H9 (cell line): ENCODE data around the gene TFAP2A. TPM values are rescaled to one million over a fixed set of nuclear protein-coding genes. Genes with fewer than 3 reads are reported as not detected.

Experiments
- DNase-seq: peaks from one replicate; pipeline ENCODE4 v3.0.0-alpha.2; 2017
- H2AFZ ChIP-seq: one replicate; pipeline ENCODE4 v1.6.1; 2013; ENCODE audit warnings: mild to moderate bottlenecking, low read length, control low read depth, moderate library complexity
- H2AK5ac ChIP-seq: 2 replicates; pipeline ENCODE4 v1.6.1; 2013; ENCODE audit warnings: low read length, control low read depth, mixed read lengths; ENCODE audit not compliant: insufficient read length
- H2BK120ac ChIP-seq: one replicate; pipeline ENCODE4 v1.6.1; 2013; ENCODE audit warnings: low read depth, mild to moderate bottlenecking, low read length, control low read depth, inconsistent platforms; ENCODE audit not compliant: poor library complexity, severe bottlenecking
- H2BK12ac ChIP-seq: 2 replicates; pipeline ENCODE4 v1.6.1; 2013; ENCODE audit warnings: low read length, control low read depth, mixed read lengths, low read depth; ENCODE audit not compliant: insufficient read length
- H2BK15ac ChIP-seq: 2 replicates; pipeline ENCODE4 v1.6.1; 2013; ENCODE audit warnings: low read depth, low read length, control low read depth
- H2BK20ac ChIP-seq: one replicate; pipeline ENCODE4 v1.6.1; 2013; ENCODE audit warnings: low read depth, mild to moderate bottlenecking, low read length, control low read depth, inconsistent platforms; ENCODE audit not compliant: poor library complexity, severe bottlenecking
- H2BK5ac ChIP-seq: 2 replicates; pipeline ENCODE4 v1.6.1; 2013; ENCODE audit warnings: low read length, control low read depth, mixed read lengths; ENCODE audit not compliant: insufficient read length
- H3K14ac ChIP-seq: 2 replicates; pipeline ENCODE4 v1.6.1; 2013; ENCODE audit warnings: low read length, control low read depth; ENCODE audit not compliant: insufficient read depth
- H3K18ac ChIP-seq: 2 replicates; pipeline ENCODE4 v1.6.1; 2013; ENCODE audit warnings: low read depth, mild to moderate bottlenecking, mixed read lengths, low read length, control low read depth; ENCODE audit not compliant: insufficient read length
- H3K23ac ChIP-seq: 2 replicates; pipeline ENCODE4 v1.6.1; 2013; ENCODE audit warnings: low read length, control low read depth, mixed read lengths, low read depth; ENCODE audit not compliant: insufficient read length
- H3K23me2 ChIP-seq: 2 replicates; pipeline ENCODE4 v1.6.1; 2013; ENCODE audit warnings: low read depth, mild to moderate bottlenecking, mixed read lengths, low read length, control low read depth; ENCODE audit not compliant: insufficient read length, poor library complexity, severe bottlenecking
- H3K27ac ChIP-seq: 2 replicates; pipeline ENCODE4 v1.5.1; 2013; ENCODE audit warnings: low read length, control low read depth, mixed read lengths, low read depth; ENCODE audit not compliant: insufficient read length
- H3K27me3 ChIP-seq: 2 replicates; pipeline ENCODE4 v1.6.1; 2013; ENCODE audit warnings: low read length, control low read depth, inconsistent platforms; ENCODE audit not compliant: insufficient read depth
- H3K4ac ChIP-seq: 2 replicates; pipeline ENCODE4 v1.6.1; 2013; ENCODE audit warnings: low read depth, mild to moderate bottlenecking, control low read depth, inconsistent platforms, low read length, moderate library complexity
- H3K4me1 ChIP-seq: 2 replicates; pipeline ENCODE4 v1.6.1; 2013; ENCODE audit warnings: low read length, control low read depth, inconsistent platforms; ENCODE audit not compliant: insufficient read depth
- H3K4me2 ChIP-seq: 2 replicates; pipeline ENCODE4 v1.6.1; 2013; ENCODE audit warnings: low read length, control low read depth, mixed read lengths; ENCODE audit not compliant: insufficient read length, insufficient read depth
- H3K56ac ChIP-seq: 2 replicates; pipeline ENCODE4 v1.6.1; 2013; ENCODE audit warnings: low read depth, mild to moderate bottlenecking, mixed read lengths, low read length, control low read depth; ENCODE audit not compliant: insufficient read length
- H3K79me1 ChIP-seq: 2 replicates; pipeline ENCODE4 v1.6.1; 2013; ENCODE audit warnings: low read depth, mild to moderate bottlenecking, moderate library complexity, low read length, control low read depth, inconsistent platforms; ENCODE audit not compliant: insufficient read depth, poor library complexity, severe bottlenecking
- H3K79me2 ChIP-seq: 2 replicates; pipeline ENCODE4 v1.6.1; 2013; ENCODE audit warnings: low read length, control low read depth, inconsistent platforms; ENCODE audit not compliant: insufficient read depth
- H3K9ac ChIP-seq: 2 replicates; pipeline ENCODE4 v1.6.1; 2013; ENCODE audit warnings: low read length, control low read depth, mixed read lengths; ENCODE audit not compliant: insufficient read length; ENCODE audit errors: extremely low read depth
- H3K9me3 ChIP-seq: one replicate; pipeline ENCODE4 v1.6.1; 2013; ENCODE audit warnings: low read depth, low read length, inconsistent platforms; ENCODE audit not compliant: control insufficient read depth
- H3T11ph ChIP-seq: one replicate; pipeline ENCODE4 v1.6.1; 2013; ENCODE audit warnings: mild to moderate bottlenecking, low read length, control low read depth, inconsistent platforms
- H4K20me1 ChIP-seq: one replicate; pipeline ENCODE4 v1.6.1; 2013; ENCODE audit not compliant: control insufficient read depth, insufficient read length, insufficient read depth
- H4K5ac ChIP-seq: 2 replicates; pipeline ENCODE4 v1.6.1; 2013; ENCODE audit warnings: low read depth, mild to moderate bottlenecking, mixed read lengths, low read length, control low read depth; ENCODE audit not compliant: insufficient read length
- H4K8ac ChIP-seq: replicated peaks from 2 replicates; pipeline ENCODE4 v1.6.1; 2013; ENCODE audit warnings: low read length, control low read depth, mixed read lengths, low read depth; ENCODE audit not compliant: insufficient read length
- H4K91ac ChIP-seq: 2 replicates; pipeline ENCODE4 v1.6.1; 2013; ENCODE audit warnings: low read depth, mild to moderate bottlenecking, moderate library complexity, mixed read lengths, low read length, control low read depth; ENCODE audit not compliant: insufficient read length
- H3K27ac Mint-ChIP-seq, 3 experiments: 2 replicates in 2 of 3; 3 replicates in 1 of 3; pipeline ENCODE4 v1.8.0; 2020 to 2021; ENCODE audit warnings: mixed read lengths in 3 of 3, mild to moderate bottlenecking in 1 of 3, moderate library complexity in 1 of 3
- H3K27me3 Mint-ChIP-seq: 2 replicates; pipeline ENCODE4 v1.8.0; 2021; ENCODE audit warnings: low read depth, mild to moderate bottlenecking, moderate library complexity, mixed read lengths
- H3K36me3 Mint-ChIP-seq, 3 experiments: 2 replicates in 2 of 3; 3 replicates in 1 of 3; pipeline ENCODE4 v1.8.0; 2020 to 2021; ENCODE audit warnings: low read depth in 3 of 3, mixed read lengths in 3 of 3; ENCODE audit not compliant: insufficient read depth in 1 of 3
- H3K4me1 Mint-ChIP-seq, 2 experiments: 2 replicates each; pipeline ENCODE4 v1.8.0; 2020; ENCODE audit warnings: mixed read lengths in 2 of 2
- H3K4me3 Mint-ChIP-seq, 2 experiments: 2 replicates in 1 of 2; 3 replicates in 1 of 2; pipeline ENCODE4 v1.8.0; 2020 to 2021; ENCODE audit warnings: mild to moderate bottlenecking in 2 of 2, mixed read lengths in 2 of 2, moderate library complexity in 1 of 2
- H3K9me3 Mint-ChIP-seq, 2 experiments: 2 replicates in 1 of 2; 3 replicates in 1 of 2; pipeline ENCODE4 v1.8.0; 2020; ENCODE audit warnings: mild to moderate bottlenecking in 2 of 2, mixed read lengths in 2 of 2, moderate library complexity in 1 of 2
- CTCF ChIP-seq: fragments of 200-600 bp; sonication (generic); conservative IDR thresholded peaks from 3 replicates; pipeline ENCODE4 v1.8.0; 2021; ENCODE audit warnings: antibody characterized with exemption, mild to moderate bottlenecking
- WGBS: extraction: QIAGEN DNeasy Blood & Tissue Kit; methylation state at CpG from one replicate; pipeline ENCODE4 v1.1.7; 2013; ENCODE audit warnings: missing lambda C conversion rate, low lambda C conversion rate, mixed read lengths; ENCODE audit not compliant: insufficient read length; ENCODE audit errors: extremely low coverage; 5-methylcytosine and 5-hydroxymethylcytosine counted together
- total RNA-seq: library from RNA; stranded (reverse); gene quantifications from 2 replicates; pipeline ENCODE4 v1.2.1, GENCODE V29; 2021

The TFAP2A gene
- total RNA-seq, 1 experiment from 2014 or later: 2.6 TPM

DNA sequence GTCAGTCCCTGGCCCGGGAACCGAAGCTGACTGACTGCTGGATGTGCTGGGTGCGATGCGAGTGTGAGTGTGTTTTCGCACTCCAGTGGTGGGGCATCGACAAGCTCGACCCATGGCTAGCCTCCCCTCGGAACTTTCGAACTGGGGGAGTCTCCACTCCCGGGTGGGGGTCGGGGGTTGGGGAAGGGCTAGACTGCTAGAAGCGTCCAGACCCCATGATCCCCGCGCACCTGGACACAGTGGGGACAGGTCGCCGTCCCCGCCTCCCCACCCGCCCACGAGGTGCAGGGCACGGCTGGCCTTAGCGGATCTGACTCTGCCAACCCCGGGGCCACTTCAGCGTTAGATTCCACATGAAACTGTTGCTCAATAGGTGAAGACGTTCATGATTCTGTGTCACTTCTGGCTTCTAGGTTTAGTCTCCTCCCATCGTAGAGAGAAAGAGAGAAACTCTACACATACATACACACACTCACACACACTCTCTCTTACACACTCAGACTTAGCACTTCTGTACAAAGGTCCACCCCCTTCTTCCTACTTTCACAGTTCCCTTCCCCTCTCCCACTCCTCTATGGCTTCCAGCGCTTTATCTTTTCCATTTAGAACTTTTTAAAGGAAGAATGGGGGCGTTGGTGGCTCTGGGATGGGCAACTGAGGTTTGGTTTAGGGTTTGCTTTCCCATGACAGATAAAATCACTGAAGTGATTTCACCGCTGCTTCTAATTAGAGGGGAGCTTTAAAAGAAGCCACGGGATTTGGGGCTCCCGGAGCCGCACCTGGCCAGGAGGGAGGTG lies 5.1 kb upstream of the TFAP2A start:
- no peak overlapping the region for H3K4ac ChIP-seq
- H3K56ac ChIP-seq: no peak overlapping the region
- no peaks in the 10 kb centered on the region for H3K9me3 ChIP-seq
- no peak overlapping the region for H2BK120ac ChIP-seq
- H2AK5ac ChIP-seq: no peak overlapping the region
- no peak overlapping the region for H3T11ph ChIP-seq
- H3K9ac ChIP-seq: no peak overlapping the region
- H2BK12ac ChIP-seq: no peak overlapping the region
- H3K4me3 Mint-ChIP-seq: peak overlapping the region; percentile 49 to 72
- no peak overlapping the region for H3K14ac ChIP-seq
- no peak overlapping the region for H3K23ac ChIP-seq
- H3K79me2 ChIP-seq: no peaks in the 10 kb centered on the region
- peaks cover 3% of the 10 kb centered on the region for H3K23me2 ChIP-seq
- TF ChIP-seq CTCF: no peak
- no peak overlapping the region for H3K27ac ChIP-seq
- H3K36me3 Mint-ChIP-seq: no peaks in the 10 kb centered on the region; a peak in 1 of 7 replicates
- H3K4me1 Mint-ChIP-seq: peaks cover 52 to 80% of the 10 kb centered on the region in 2 experiments
- peaks cover 9 to 12% of the 10 kb centered on the region in 2 experiments for H3K9me3 Mint-ChIP-seq
- peaks cover 3% of the 10 kb centered on the region; the same call in 1 of the 2 replicates for H3K4me1 ChIP-seq
- H4K20me1 ChIP-seq: no peaks in the 10 kb centered on the region
- H2AFZ ChIP-seq: no peak overlapping the region
- DNase-seq: no peak
- H2BK15ac ChIP-seq: no peak overlapping the region
- H3K4me2 ChIP-seq: peak overlapping the region; percentile 17
- no peak overlapping the region for H2BK20ac ChIP-seq
- H3K27ac Mint-ChIP-seq: no peak overlapping the region
- H4K8ac ChIP-seq: no peak overlapping the region
- no peak overlapping the region for H2BK5ac ChIP-seq
- H4K5ac ChIP-seq: no peak overlapping the region
- H3K27me3 Mint-ChIP-seq: peaks cover 100% of the 10 kb centered on the region
- no peak overlapping the region for H4K91ac ChIP-seq
- H3K18ac ChIP-seq: no peak overlapping the region
- H3K79me1 ChIP-seq: no peaks in the 10 kb centered on the region
- WGBS: no CpG with 5 or more reads among the region's 31 CpGs
- peaks cover 91% of the 10 kb centered on the region for H3K27me3 ChIP-seq
